Lung (tissue), 12 donors: ENCODE data around the gene TRIM6. TPM values are rescaled to one million over a fixed set of nuclear protein-coding genes. Genes with fewer than 3 reads are reported as not detected.

Source experiments
- ATAC-seq: fragments of 200-7000 bp; cut with Tn5 transposase; one replicate; pipeline ENCODE4 v1.9.1; 2020; ENCODE audit warnings: moderate number of reproducible peaks; ENCODE audit not compliant: insufficient read depth, low FRiP score
- DNase-seq, 3 donors: peaks; one replicate each; pipeline ENCODE4 v3.0.0-alpha.2; 2013 to 2017
- H3K27ac ChIP-seq, 2 donors: one replicate each; pipeline ENCODE4 v1.5.1; 2013; ENCODE audit warnings: mild to moderate bottlenecking in 2 of 2, moderate library complexity in 2 of 2, control low read depth in 1 of 2, inconsistent platforms in 1 of 2, low read depth in 1 of 2, low read length in 1 of 2
- H3K27me3 ChIP-seq, 3 donors: one replicate each; pipeline ENCODE4 v1.5.1; 2013; ENCODE audit warnings: low read length in 2 of 3; ENCODE audit not compliant: control insufficient read depth in 3 of 3, insufficient read depth in 3 of 3
- H3K36me3 ChIP-seq, 4 donors: one replicate each; pipeline ENCODE4 v1.5.1; 2013; ENCODE audit warnings: low read length in 4 of 4, mild to moderate bottlenecking in 1 of 4, moderate library complexity in 1 of 4; ENCODE audit not compliant: control insufficient read depth in 4 of 4, insufficient read depth in 4 of 4
- H3K4me1 ChIP-seq, 5 donors: one replicate each; pipeline ENCODE4 v1.5.1; 2013; ENCODE audit warnings: low read length in 5 of 5, mild to moderate bottlenecking in 2 of 5, moderate library complexity in 1 of 5; ENCODE audit not compliant: control insufficient read depth in 5 of 5, insufficient read depth in 5 of 5
- H3K4me3 ChIP-seq: one replicate; pipeline ENCODE4 v1.5.1; 2013; ENCODE audit warnings: mild to moderate bottlenecking, control low read depth, moderate library complexity
- H3K9ac ChIP-seq, 2 donors: one replicate each; pipeline ENCODE4 v1.5.1; 2013; ENCODE audit warnings: low read length in 2 of 2, control low read depth in 1 of 2; ENCODE audit not compliant: insufficient read depth in 1 of 2
- H3K9me3 ChIP-seq, 4 donors: one replicate each; pipeline ENCODE4 v1.5.1; 2013; ENCODE audit warnings: low read length in 3 of 4, mild to moderate bottlenecking in 1 of 4, moderate library complexity in 1 of 4; ENCODE audit not compliant: control insufficient read depth in 4 of 4, insufficient read depth in 3 of 4
- WGBS, 2 donors: extraction: QIAGEN DNeasy Blood & Tissue Kit; methylation state at CpG; one replicate each; pipeline ENCODE4 v1.1.7; 2013; 5-methylcytosine and 5-hydroxymethylcytosine counted together
- polyA plus RNA-seq, 2 donors: library from polyadenylated mRNA; stranded (reverse); fragments of 200-250 nt; gene quantifications; one replicate each; pipeline ENCODE4 v1.2.1, GENCODE V29; 2013
- total RNA-seq, 2 donors: library from RNA; depleted of rRNA in 1 of 2; stranded (reverse); fragments of >200 nt in 1 of 2; gene quantifications; one replicate each; pipeline ENCODE4 v1.2.1, GENCODE V29; 2014 to 2021
- TF ChIP-seq, protein P1 (sequence below): IDR thresholded peaks from 2 replicates; pipeline ENCODE4 v1.5.1; 2012; ENCODE audit warnings: mild to moderate bottlenecking; ENCODE audit errors: control extremely low read depth, extremely low read depth
- donor health status: control.
- donor health status: control.
- donor health status: Bipolar disorder and iron deficiency.
- donor health status: healthy.
- donor health status: DM: yes; HTN: yes; CAD: no.

TRIM6 gene
- total and polyA plus RNA-seq, 4 donors, result 2.1 to 4.2 (median 2.8) TPM

DNA sequence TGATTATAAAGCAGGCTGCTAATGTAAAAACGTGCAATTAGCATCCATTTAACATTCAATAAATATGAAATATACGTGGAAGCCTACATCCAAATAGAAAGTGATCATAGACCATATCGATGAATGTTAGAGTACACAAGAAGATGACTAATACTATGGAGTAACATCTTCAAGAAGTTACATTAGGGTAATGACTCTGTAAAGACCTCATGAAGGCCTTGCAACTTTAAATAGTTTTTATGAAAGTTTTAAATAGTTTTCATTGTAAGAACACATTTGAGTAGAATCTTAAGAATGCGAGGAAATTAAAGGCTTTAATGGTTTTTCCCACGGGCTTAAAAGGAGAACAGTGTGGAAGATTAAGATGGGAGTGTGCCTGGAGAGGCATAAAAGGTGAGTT lies 29.8 kb downstream of the TRIM6 start:
- Histone ChIP-seq H3K4me3 (no peak overlapping the region), H3K9ac (peak overlapping the region in 1 of 2 donors; percentile 8), H3K36me3 (no peaks in the 10 kb centered on the region), H3K27ac (no peak overlapping the region), H3K9me3 (no peaks in the 10 kb centered on the region), H3K4me1 (peaks cover 3 to 11% (median 8%) of the 10 kb centered on the region in 5 donors), H3K27me3 (no peaks in the 10 kb centered on the region)
- no peak for ATAC-seq
- WGBS, 2 donors, result 74 to 81% methylated on average over 5 of the region's 5 CpGs
- TF ChIP-seq, protein P1, sequence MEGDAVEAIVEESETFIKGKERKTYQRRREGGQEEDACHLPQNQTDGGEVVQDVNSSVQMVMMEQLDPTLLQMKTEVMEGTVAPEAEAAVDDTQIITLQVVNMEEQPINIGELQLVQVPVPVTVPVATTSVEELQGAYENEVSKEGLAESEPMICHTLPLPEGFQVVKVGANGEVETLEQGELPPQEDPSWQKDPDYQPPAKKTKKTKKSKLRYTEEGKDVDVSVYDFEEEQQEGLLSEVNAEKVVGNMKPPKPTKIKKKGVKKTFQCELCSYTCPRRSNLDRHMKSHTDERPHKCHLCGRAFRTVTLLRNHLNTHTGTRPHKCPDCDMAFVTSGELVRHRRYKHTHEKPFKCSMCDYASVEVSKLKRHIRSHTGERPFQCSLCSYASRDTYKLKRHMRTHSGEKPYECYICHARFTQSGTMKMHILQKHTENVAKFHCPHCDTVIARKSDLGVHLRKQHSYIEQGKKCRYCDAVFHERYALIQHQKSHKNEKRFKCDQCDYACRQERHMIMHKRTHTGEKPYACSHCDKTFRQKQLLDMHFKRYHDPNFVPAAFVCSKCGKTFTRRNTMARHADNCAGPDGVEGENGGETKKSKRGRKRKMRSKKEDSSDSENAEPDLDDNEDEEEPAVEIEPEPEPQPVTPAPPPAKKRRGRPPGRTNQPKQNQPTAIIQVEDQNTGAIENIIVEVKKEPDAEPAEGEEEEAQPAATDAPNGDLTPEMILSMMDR, result no peak
- no peak for DNase-seq

DNA sequence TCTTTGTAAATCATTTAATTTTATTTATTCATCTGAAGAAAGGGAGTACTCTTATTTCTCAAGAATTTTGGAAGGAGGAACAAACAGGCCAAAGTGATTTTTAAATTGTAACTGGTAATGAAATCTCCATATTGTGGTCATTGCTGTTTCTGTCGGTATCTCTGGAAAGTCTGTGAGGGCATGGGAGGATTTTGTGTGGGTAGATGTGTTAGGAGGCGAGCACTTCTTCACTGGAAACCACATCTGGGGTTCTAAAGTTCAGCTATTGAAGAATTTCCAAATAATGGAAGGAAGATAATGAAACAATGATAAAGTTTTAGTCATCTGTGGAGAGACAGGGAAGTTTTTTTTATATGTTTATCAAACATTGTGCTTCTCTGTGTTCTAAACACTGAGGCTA lies 35.0 kb downstream of the TRIM6 start:
- Histone ChIP-seq H3K9me3 (no peaks in the 10 kb centered on the region), H3K27ac (no peak overlapping the region), H3K36me3 (peaks cover 0 to 11% (median 5%) of the 10 kb centered on the region in 4 donors), H3K9ac (no peak overlapping the region), H3K4me1 (peaks cover 0 to 1% (median 0%) of the 10 kb centered on the region in 5 donors), H3K27me3 (no peaks in the 10 kb centered on the region), H3K4me3 (no peak overlapping the region)
- ATAC-seq (no peak), DNase-seq (no peak)
- TF ChIP-seq, protein P1, result no peak
- WGBS, 2 donors, result 74 to 89% methylated on average over 2 of the region's 2 CpGs

DNA sequence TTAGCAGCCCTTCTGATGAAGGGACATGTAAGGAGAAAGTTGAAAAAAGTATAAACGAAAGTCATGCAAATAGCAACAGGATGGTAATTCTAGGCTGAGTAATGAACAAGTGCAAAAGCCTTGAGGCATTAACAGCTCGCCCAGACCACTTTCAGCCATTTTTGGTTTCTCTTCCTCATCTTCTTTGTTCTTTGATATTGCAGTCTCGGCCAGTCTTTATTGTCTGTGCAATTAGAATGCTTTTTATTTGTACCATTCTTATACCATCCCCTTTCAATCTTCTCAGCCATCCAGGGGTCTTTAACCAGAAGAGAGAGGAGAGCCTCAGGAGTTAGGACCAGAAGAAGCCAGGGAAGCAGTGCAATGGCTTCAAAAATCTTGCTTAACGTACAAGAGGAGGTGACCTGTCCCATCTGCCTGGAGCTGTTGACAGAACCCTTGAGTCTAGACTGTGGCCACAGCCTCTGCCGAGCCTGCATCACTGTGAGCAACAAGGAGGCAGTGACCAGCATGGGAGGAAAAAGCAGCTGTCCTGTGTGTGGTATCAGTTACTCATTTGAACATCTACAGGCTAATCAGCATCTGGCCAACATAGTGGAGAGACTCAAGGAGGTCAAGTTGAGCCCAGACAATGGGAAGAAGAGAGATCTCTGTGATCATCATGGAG lies 35.7 kb downstream of the TRIM6 start:
- Histone ChIP-seq H3K36me3 (peaks cover 0 to 11% (median 5%) of the 10 kb centered on the region in 4 donors), H3K27me3 (no peaks in the 10 kb centered on the region), H3K4me1 (no peaks in the 10 kb centered on the region), H3K27ac (no peak overlapping the region), H3K4me3 (no peak overlapping the region), H3K9me3 (no peaks in the 10 kb centered on the region), H3K9ac (no peak overlapping the region)
- ATAC-seq (no peak), DNase-seq (no peak)
- TF ChIP-seq, protein P1, result no peak
- 79 to 85% methylated on average over 5 of the region's 5 CpGs for WGBS, 2 donors

DNA sequence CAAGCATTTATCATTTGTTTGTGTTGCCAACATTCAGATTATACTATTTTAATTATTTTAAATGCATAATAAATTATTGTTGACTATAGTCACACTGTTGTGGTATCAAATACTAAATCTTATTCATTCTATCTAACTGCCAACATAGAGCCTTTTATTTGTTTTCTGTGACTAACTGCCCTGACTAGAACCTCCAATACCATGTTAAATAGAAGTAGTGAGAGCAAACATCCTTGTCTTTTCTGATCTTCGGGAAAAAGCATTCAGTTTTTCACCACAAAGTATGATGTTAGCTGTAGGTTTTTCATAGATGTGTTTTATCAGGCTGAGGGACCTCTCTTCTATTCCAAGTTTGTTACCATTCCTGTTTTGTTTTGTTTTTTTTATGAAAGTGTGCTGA lies 43.5 kb downstream of the TRIM6 start:
- H3K9me3 ChIP-seq, result no peaks in the 10 kb centered on the region
- no peak overlapping the region for H3K9ac ChIP-seq
- H3K4me1 ChIP-seq, result no peaks in the 10 kb centered on the region
- peaks cover 4 to 23% (median 17%) of the 10 kb centered on the region in 4 donors for H3K36me3 ChIP-seq
- WGBS, 2 donors, result 79 to 100% methylated on average over 1 of the region's 1 CpG
- TF ChIP-seq, protein P1, result no peak
- ATAC-seq, result no peak
- H3K27me3 ChIP-seq, result no peaks in the 10 kb centered on the region
- H3K4me3 ChIP-seq, result no peak overlapping the region
- no peak for DNase-seq
- H3K27ac ChIP-seq, result no peak overlapping the region
